SK-N-SH treated with all-trans-retinoic acid at 6 μM for 48 hours (cell line): ENCODE results near the gene RBFOX2.

Source experiments
- ATAC-seq: fragments of 200-7000 bp; cut with Tn5 transposase; 3 replicates; pipeline ENCODE4 v1.9.1; 2020; ENCODE audit warnings: mild to moderate bottlenecking, moderate library complexity
- ARNTL ChIP-seq: fragments of 450-650 bp; formaldehyde crosslinking; IDR thresholded peaks from 2 replicates; pipeline ENCODE4 v1.5.0; 2020; ENCODE audit warnings: low read depth, mild to moderate bottlenecking, moderate library complexity, borderline replicate concordance
- BACH2 ChIP-seq: fragments of 250-450 bp; sonication (Bioruptor Pico); IDR thresholded peaks from 2 replicates; pipeline ENCODE4 v1.9.0; 2021; ENCODE audit warnings: mild to moderate bottlenecking, borderline replicate concordance
- CREB5 ChIP-seq: fragments of 250-450 bp; sonication (Bioruptor Pico); IDR thresholded peaks from 2 replicates; pipeline ENCODE4 v1.5.1; 2020; ENCODE audit warnings: low read depth, mild to moderate bottlenecking, moderate library complexity
- CSDC2 ChIP-seq: fragments of 250-450 bp; sonication (Bioruptor Pico); IDR thresholded peaks from 2 replicates; pipeline ENCODE4 v1.5.0; 2020; ENCODE audit warnings: mild to moderate bottlenecking, moderate library complexity
- CSRNP3 ChIP-seq: fragments of 250-450 bp; sonication (Bioruptor Pico); IDR thresholded peaks from 2 replicates; pipeline ENCODE4 v1.5.1; 2021; ENCODE audit warnings: mild to moderate bottlenecking, moderate library complexity
- ESRRG ChIP-seq: fragments of 250-450 bp; sonication (Bioruptor Pico); IDR thresholded peaks from 2 replicates; pipeline ENCODE4 v1.6.1; 2021; ENCODE audit warnings: mild to moderate bottlenecking
- ISL1 ChIP-seq: fragments of 250-450 bp; sonication (Bioruptor Pico); IDR thresholded peaks from 2 replicates; pipeline ENCODE4 v2.1.2; 2022; ENCODE audit warnings: mild to moderate bottlenecking, moderate library complexity
- OSR1 ChIP-seq: fragments of 250-450 bp; sonication (Bioruptor Pico); IDR thresholded peaks from 2 replicates; pipeline ENCODE4 v1.8.0; 2022; ENCODE audit warnings: moderate library complexity, mild to moderate bottlenecking, inconsistent platforms
- PATZ1 ChIP-seq: fragments of 250-450 bp; sonication (Bioruptor Pico); IDR thresholded peaks from 2 replicates; pipeline ENCODE4 v1.8.0; 2020; ENCODE audit warnings: mild to moderate bottlenecking, moderate library complexity, borderline replicate concordance
- POU6F1 ChIP-seq: fragments of 250-450 bp; sonication (Bioruptor Pico); IDR thresholded peaks from 2 replicates; pipeline ENCODE4 v1.8.0; 2021; ENCODE audit warnings: low read depth, mild to moderate bottlenecking, moderate library complexity, borderline replicate concordance
- RARB ChIP-seq: fragments of 250-450 bp; sonication (Bioruptor Pico); IDR thresholded peaks from 2 replicates; pipeline ENCODE4 v1.8.0; 2021; ENCODE audit warnings: mild to moderate bottlenecking, moderate library complexity
- SNAI2 ChIP-seq: fragments of 250-450 bp; sonication (Bioruptor Pico); IDR thresholded peaks from 2 replicates; pipeline ENCODE4 v1.5.0; 2020; ENCODE audit warnings: mild to moderate bottlenecking, moderate library complexity
- TCF4 ChIP-seq: fragments of 250-450 bp; sonication (Bioruptor Pico); IDR thresholded peaks from 2 replicates; pipeline ENCODE4 v1.8.0; 2021; ENCODE audit warnings: mild to moderate bottlenecking, moderate library complexity, borderline replicate concordance
- TOX ChIP-seq: fragments of 250-450 bp; sonication (Bioruptor Pico); IDR thresholded peaks from 2 replicates; pipeline ENCODE4 v1.8.0; 2021; ENCODE audit warnings: mild to moderate bottlenecking, moderate library complexity, borderline replicate concordance
- TSHZ2 ChIP-seq: fragments of 250-450 bp; sonication (Bioruptor Pico); IDR thresholded peaks from 2 replicates; pipeline ENCODE4 v1.5.0; 2020; ENCODE audit warnings: mild to moderate bottlenecking, moderate library complexity
- ZC3H10 ChIP-seq: fragments of 250-450 bp; sonication (Bioruptor Pico); IDR thresholded peaks from 2 replicates; pipeline ENCODE4 v1.5.1; 2021; ENCODE audit warnings: mild to moderate bottlenecking, moderate library complexity
- ZFP3 ChIP-seq: fragments of 250-450 bp; sonication (Bioruptor Pico); IDR thresholded peaks from 2 replicates; pipeline ENCODE4 v1.5.0; 2020; ENCODE audit warnings: mild to moderate bottlenecking, moderate library complexity
- ZFP30 ChIP-seq: fragments of 450-650 bp; formaldehyde crosslinking; IDR thresholded peaks from 2 replicates; pipeline ENCODE4 v1.5.0; 2022; ENCODE audit warnings: mild to moderate bottlenecking, moderate library complexity
- ZNF565 ChIP-seq: fragments of 450-650 bp; formaldehyde crosslinking; conservative IDR thresholded peaks from 2 replicates; pipeline ENCODE4 v1.5.0; 2020; ENCODE audit warnings: low read depth, mild to moderate bottlenecking, moderate library complexity
- ZNF70 ChIP-seq: fragments of 450-650 bp; formaldehyde crosslinking; IDR thresholded peaks from 2 replicates; pipeline ENCODE4 v1.5.0; 2020; ENCODE audit warnings: mild to moderate bottlenecking, moderate library complexity
- ZNF8 ChIP-seq: fragments of 450-650 bp; formaldehyde crosslinking; IDR thresholded peaks from 2 replicates; pipeline ENCODE4 v1.5.0; 2020; ENCODE audit warnings: mild to moderate bottlenecking, moderate library complexity

The RBFOX2 gene

GRCh38 chr22:36008565-36008964 lies 20.1 kb downstream of the RBFOX2 start:
- no peak for ATAC-seq
- TF ChIP-seq CREB5 (CRISPR knock-in tag) (no peak), ZNF70 (CRISPR knock-in tag) (no peak), BACH2 (CRISPR knock-in tag) (no peak), RARB (no peak), TOX (CRISPR knock-in tag) (no peak), ESRRG (CRISPR knock-in tag) (no peak), TCF4 (CRISPR knock-in tag) (no peak), ZFP3 (CRISPR knock-in tag) (no peak), ARNTL (CRISPR knock-in tag) (no peak), ZNF565 (CRISPR knock-in tag) (no peak), ISL1 (CRISPR knock-in tag) (no peak), PATZ1 (no peak), ZNF8 (no peak), ZFP30 (no peak), CSDC2 (no peak), SNAI2 (CRISPR knock-in tag) (no peak), CSRNP3 (CRISPR knock-in tag) (no peak), POU6F1 (CRISPR knock-in tag) (no peak)

GRCh38 chr22:36008131-36008530 lies 20.5 kb downstream of the RBFOX2 start:
- ATAC-seq, result no peak
- TF ChIP-seq ZFP30 (peak; percentile 71), RARB (no peak)
- TF ChIP-seq, all 23 proteins: peak for 1

- ATAC-seq, result no peak
- TF ChIP-seq ARNTL (CRISPR knock-in tag), result no peak
- TF ChIP-seq BACH2 (CRISPR knock-in tag), result no peak
- TF ChIP-seq RARB, result no peak
- TF ChIP-seq ZC3H10 (CRISPR knock-in tag), result no peak
- no peak for TF ChIP-seq ZNF565 (CRISPR knock-in tag)
- no peak for TF ChIP-seq PATZ1
- no peak for TF ChIP-seq CREB5 (CRISPR knock-in tag)
- no peak for TF ChIP-seq ZNF8
- no peak for TF ChIP-seq OSR1
- TF ChIP-seq ZFP3 (CRISPR knock-in tag), result no peak
- no peak for TF ChIP-seq ESRRG (CRISPR knock-in tag)
- TF ChIP-seq POU6F1 (CRISPR knock-in tag), result no peak
- no peak for TF ChIP-seq ZNF70 (CRISPR knock-in tag)
- TF ChIP-seq TSHZ2 (CRISPR knock-in tag), result no peak
- TF ChIP-seq ZFP30, result no peak
Observed at GRCh38 chr22:36003972-36004674, 24.5 kb downstream of the RBFOX2 start.
